Smooth muscle cell (in vitro differentiated cells): Measurements from ENCODE around the gene SHTN1. TPM values are rescaled to one million over a fixed set of nuclear protein-coding genes. Genes with fewer than 3 reads are reported as not detected.

ENCODE experiments used
- polyA plus RNA-seq: library from polyadenylated mRNA; unstranded; fragments of >200 nt; fragmentation: Nextera tagmentation; extraction: Ambion mirVana; gene quantifications from 2 replicates; pipeline ENCODE4 v1.2.1, GENCODE V29; 2016
- small RNA-seq: library from RNA; depleted of rRNA; stranded (forward); fragments of <200 nt; gene quantifications from one replicate; pipeline ENCODE3, GENCODE V24; 2014
- total RNA-seq: library from RNA; depleted of rRNA; stranded (reverse); fragments of >200 nt; gene quantifications from 2 replicates; pipeline ENCODE4 v1.2.3, GENCODE V29; 2014

The SHTN1 gene
- total and polyA plus RNA-seq, 2 experiments from 2014 or later: 1.3 to 39.2 TPM

Small RNA genes lying within 50 kb of the gene (small RNA-seq; reads per million reads assigned to genes)
- gene AC012308.1: not detected

Other genes starting within 250 kb of the SHTN1 start
- gene ENO4, start 155.7 kb downstream of the SHTN1 start, total RNA-seq: 0.54 and 0.67 TPM in 2 replicates
- 1.1 and 1.3 TPM in 2 replicates for gene ENO4, start 155.7 kb downstream of the SHTN1 start, polyA plus RNA-seq
- not detected in 2 replicates for gene VAX1, start 133.1 kb upstream of the SHTN1 start, total RNA-seq
- gene VAX1, start 133.1 kb upstream of the SHTN1 start, polyA plus RNA-seq: not detected in 2 replicates
- gene KCNK18, start 192.3 kb upstream of the SHTN1 start, total RNA-seq: not detected in 2 replicates
- gene KCNK18, start 192.3 kb upstream of the SHTN1 start, polyA plus RNA-seq: not detected in 2 replicates
- 0.09 and 0.18 TPM in 2 replicates for gene SLC18A2, start 235.9 kb upstream of the SHTN1 start, total RNA-seq
- 0.18 TPM in 1 of 2 replicates, not detected in the other for gene SLC18A2, start 235.9 kb upstream of the SHTN1 start, polyA plus RNA-seq